HG03280 (cell line): Measurements from ENCODE around the gene SCN8A.
"Not testable (repeated sequence)": the region's sequence is repeated elsewhere in the genome, so short reads cannot be mapped to it uniquely, and the experiment has no call there.

ENCODE experiments used
- ATAC-seq: cut with Tn5 transposase; IDR thresholded peaks from one replicate; pipeline ENCODE4 v1.9.1; 2021; ENCODE audit warnings: mild to moderate bottlenecking, moderate library complexity; ENCODE audit not compliant: unreplicated experiment

Gene SCN8A

DNA sequence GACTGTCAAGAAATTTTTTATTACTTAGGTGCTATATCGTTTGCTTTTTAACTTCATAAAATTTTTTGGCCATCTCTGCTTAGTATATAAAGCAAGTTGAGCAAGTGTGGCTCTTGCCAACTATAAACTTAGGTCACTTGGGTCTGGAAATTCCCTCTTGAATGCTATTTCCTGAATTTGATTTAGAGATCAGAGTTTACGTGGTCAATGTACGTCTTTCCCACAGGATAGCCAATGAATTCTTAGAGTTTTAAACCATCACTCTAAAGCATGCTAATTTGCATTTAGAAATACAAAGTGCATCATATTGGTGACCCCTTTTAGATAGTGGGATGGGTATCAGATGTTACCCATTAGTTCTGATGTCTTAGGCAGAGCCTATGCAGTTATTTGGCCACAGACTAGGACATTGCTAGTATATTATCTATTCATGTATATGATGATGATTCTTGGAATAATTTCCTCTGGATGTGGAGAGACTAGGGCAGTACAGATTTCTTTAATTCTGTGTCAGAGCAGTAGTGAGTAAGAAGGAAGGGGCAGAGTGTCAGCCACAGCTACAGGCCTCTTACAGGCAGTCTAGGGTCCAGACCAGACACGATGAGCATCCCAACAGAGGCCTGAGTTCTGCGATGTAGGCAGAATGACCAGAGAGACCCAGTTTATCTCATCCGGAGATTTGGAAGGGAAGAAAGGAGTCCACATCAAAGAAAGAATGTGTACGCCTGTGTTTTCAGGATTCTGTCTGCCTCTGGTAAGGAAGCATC is 30.3 kb downstream of the SCN8A start:
- ATAC-seq: no peak

- no peak for ATAC-seq
Observed at GRCh38 chr12:51622564-51622963, 31.5 kb downstream of the SCN8A start.

DNA sequence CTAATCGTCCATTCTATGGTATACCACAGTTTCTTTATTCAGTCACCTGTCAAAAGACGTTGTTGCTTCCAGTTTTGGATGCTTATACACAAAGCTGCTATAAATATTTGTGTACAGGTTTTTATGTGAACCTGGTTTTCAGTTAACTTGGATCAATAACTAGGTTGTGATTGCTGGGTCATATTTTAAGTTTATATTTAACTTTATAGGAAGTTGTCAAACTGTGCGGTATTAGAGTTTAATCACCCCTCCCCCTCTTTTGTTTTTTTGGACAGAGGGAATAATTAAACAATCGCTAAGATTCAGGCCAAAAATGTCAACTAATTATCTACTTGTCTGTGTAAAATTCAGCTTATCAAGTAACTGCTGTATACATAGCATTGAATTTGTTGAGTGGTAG is 34.3 kb downstream of the SCN8A start:
- ATAC-seq: no peak

GRCh38 chr12:51626115-51626514 is 35.1 kb downstream of the SCN8A start:
- no peak for ATAC-seq

DNA sequence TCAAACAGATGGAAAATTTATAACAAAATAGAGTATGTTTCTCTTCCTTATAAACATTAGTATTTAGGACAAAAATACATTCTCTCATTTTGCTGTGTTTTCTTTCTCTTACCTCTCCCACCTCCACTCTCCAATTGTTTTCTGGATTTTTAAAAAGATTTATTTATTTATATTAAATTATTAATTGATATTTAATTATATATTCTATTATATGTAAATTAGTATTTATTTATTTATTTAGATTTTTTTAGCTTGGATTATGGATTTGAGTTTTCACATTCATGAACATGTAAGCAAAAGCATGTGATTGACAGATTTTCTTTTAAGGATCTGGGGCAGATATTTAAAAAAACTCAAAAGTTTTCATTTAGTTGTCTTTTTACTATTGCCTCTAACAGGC is 35.6 kb downstream of the SCN8A start:
- ATAC-seq: no peak

GRCh38 chr12:51630256-51630880 is 39.3 kb downstream of the SCN8A start:
- ATAC-seq: no peak

DNA sequence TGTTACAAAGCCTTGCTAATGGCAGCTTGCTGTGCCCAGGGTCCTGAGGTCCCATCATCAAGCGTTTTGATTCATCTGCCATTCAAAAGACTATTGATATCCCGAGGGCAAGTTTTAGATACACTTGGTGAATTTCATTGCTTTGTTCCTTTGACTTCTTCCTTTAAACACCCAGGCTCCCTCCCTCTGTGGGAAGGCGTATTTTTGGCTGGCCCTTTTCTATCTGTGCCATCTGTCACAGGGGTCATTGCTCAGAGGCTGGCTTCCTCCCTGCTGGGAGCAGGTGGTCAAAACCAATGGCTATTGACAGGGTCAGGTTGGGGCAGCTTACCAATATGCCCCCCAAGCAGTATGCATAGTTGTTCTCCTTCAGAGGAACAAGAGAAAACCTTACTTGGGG is 40.0 kb downstream of the SCN8A start:
- no peak for ATAC-seq

GRCh38 chr12:51631591-51631990 is 40.6 kb downstream of the SCN8A start:
- ATAC-seq: no peak

DNA sequence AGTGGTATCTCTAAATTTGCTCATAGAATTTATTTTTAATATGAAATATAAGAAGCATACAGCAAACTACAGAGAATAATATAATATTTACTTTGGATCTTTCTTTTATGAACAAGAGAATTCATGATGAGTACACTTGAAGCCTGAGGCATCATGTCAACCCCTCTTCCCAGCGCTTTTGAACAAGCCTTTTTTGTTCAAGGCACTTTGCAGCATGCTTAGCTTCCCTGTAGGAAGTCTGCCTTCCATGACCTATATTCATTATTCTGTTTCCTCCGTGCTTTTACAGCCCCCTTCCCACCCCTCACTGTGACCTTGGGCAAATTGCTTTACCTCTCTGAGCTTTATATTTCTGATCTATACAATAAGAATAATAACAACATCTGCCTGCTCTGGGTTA is 41.6 kb downstream of the SCN8A start:
- ATAC-seq: no peak

GRCh38 chr12:51635346-51635745 is 44.3 kb downstream of the SCN8A start:
- ATAC-seq: no peak

DNA sequence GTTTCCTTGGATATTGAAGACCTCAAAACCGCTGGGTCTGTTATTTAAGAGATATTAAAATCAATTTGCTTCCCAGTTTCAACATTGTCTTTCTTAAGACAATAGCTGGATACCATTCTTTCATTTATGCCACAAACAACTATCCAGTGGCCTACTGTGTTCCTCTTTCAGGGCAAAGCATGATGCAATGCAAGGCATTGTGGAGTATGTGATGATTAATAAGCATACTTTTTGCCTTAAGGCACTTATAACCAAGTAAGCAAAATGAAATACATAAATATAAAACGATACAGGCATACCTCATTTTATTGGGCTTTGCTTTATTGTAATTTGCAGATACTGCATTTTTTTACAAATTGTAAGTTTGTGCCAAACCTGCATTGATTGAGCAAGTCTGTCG is 45.5 kb downstream of the SCN8A start:
- ATAC-seq: no peak

- ATAC-seq: no peak
Observed at GRCh38 chr12:51636986-51637385, 46.0 kb downstream of the SCN8A start.

GRCh38 chr12:51639361-51639760 is 48.3 kb downstream of the SCN8A start:
- ATAC-seq: no peak

DNA sequence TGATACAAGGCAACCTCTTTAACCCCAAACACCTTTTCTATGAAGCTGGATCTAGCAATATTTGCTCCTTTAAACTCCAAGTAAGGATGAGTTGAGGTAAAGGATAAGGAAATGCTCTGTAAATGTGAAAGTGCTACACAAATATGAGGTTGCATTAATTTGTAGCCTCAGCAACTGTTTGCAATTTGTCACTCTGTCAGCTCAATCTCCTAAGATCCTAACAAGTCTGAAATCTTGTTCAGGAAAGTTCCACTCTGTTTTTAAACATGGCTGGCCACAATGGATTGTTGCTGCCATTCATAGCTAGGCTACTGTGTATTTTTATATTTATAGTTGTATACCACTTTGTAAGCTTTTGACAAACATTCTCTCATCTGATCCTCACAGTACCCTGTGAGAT is 51.3 kb downstream of the SCN8A start:
- no peak for ATAC-seq

DNA sequence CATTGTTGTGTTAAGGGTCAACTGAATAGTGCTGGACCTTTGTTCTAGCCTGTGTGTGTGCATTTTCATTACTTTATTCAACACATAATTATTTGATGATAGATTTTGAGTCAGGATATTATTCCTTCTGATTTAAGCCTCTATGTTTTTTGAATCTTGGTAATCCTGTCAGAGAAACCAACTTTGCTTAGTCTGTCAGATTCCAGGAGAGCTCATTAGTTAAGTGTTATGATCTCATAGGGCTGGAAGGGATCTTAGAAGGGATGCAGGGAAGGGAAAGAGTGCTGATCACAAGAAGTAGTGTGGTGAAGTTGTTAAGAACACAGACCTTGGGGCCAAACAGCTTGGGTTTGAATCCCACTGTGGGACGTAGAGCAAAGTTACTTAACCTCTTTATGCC is 52.9 kb downstream of the SCN8A start:
- ATAC-seq: no peak

DNA sequence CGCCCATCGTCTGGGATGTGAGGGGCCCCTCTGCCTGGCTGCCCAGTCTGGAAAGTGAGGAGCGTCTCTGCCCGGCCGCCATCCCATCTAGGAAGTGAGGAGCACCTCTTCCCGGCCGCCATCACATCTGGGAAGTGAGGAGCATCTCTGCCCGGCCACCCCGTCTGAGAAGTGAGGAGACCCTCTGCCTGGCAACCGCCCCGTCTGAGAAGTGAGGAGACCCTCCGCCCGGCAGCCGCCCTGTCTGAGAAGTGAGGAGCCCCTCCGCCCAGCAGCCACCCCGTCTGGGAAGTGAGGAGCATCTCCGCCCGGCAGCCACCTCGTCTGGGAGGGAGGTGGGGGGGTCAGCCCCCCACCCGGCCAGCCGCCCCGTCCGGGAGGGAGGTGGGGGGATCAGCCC is 53.7 kb downstream of the SCN8A start:
- ATAC-seq: not testable (repeated sequence)

- ATAC-seq: no peak
Observed at GRCh38 chr12:51645961-51646360, 54.9 kb downstream of the SCN8A start.

- no peak for ATAC-seq
Observed at GRCh38 chr12:51647647-51648046, 56.6 kb downstream of the SCN8A start.

GRCh38 chr12:51653431-51653830 is 62.4 kb downstream of the SCN8A start:
- no peak for ATAC-seq

- ATAC-seq: no peak
Observed at GRCh38 chr12:51661199-51661598, 70.2 kb downstream of the SCN8A start.

DNA sequence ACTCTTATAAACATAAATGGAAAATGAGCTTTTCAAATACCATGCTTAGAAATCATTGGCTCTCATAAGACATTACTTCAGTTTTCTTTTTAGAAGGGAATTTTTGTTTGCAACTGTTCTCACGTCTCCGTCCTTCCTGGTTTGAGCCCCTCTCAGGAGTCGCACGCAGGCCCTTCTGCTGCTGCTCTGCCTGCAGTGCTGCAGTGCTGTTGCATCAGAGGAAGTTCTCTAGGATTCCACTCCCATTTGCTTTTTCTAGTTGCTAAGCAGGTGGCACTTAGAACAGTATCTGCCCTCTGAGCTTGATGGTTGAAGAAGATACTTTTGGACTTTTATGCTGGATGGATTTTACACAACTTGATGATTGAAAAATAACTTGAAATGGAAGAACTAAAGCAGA is 70.8 kb downstream of the SCN8A start:
- ATAC-seq: no peak

DNA sequence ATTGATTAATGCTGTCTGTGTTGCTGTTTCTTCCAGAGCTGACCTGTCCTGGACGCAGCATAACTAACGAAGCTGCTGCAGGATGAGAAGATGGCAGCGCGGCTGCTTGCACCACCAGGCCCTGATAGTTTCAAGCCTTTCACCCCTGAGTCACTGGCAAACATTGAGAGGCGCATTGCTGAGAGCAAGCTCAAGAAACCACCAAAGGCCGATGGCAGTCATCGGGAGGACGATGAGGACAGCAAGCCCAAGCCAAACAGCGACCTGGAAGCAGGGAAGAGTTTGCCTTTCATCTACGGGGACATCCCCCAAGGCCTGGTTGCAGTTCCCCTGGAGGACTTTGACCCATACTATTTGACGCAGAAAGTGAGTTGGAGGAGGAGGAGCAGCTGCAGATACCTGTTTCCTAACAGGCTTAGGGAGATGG is 71.7 kb downstream of the SCN8A start:
- ATAC-seq: no peak

GRCh38 chr12:51663390-51663789 is 72.4 kb downstream of the SCN8A start:
- ATAC-seq: no peak
